WTC11 (cell line): ENCODE data around the gene DCXR. TPM values are rescaled to one million over a fixed set of nuclear protein-coding genes. Genes with fewer than 3 reads are reported as not detected.
A peak's percentile ranks its signal among the peaks of the same experiment; 100 is the strongest.

Source experiments
- AFF4 ChIP-seq: sonication (generic); formaldehyde crosslinking; IDR thresholded peaks from 2 replicates; pipeline ENCODE4 v1.8.1; 2023; ENCODE audit warnings: mild to moderate bottlenecking, missing genetic modification reagents, borderline replicate concordance
- ARID4B ChIP-seq: sonication (generic); formaldehyde crosslinking; IDR thresholded peaks from 2 replicates; pipeline ENCODE4 v1.8.0; 2023; ENCODE audit warnings: missing genetic modification reagents, mild to moderate bottlenecking, borderline replicate concordance
- ATF1 ChIP-seq: sonication (generic); formaldehyde crosslinking; IDR thresholded peaks from 2 replicates; pipeline ENCODE4 v1.8.1; 2023; ENCODE audit warnings: mild to moderate bottlenecking, moderate library complexity, missing genetic modification reagents
- E2F4 ChIP-seq: sonication (generic); formaldehyde crosslinking; IDR thresholded peaks from 2 replicates; pipeline ENCODE4 v1.8.1; 2022; ENCODE audit warnings: low read depth, mild to moderate bottlenecking, moderate library complexity, missing genetic modification reagents, borderline replicate concordance
- EMX1 ChIP-seq: fragments of 250-450 bp; sonication (Bioruptor Pico); IDR thresholded peaks from 2 replicates; pipeline ENCODE4 v1.8.0; 2021; ENCODE audit warnings: mild to moderate bottlenecking
- ERG ChIP-seq: fragments of 250-450 bp; sonication (Bioruptor Pico); IDR thresholded peaks from 2 replicates; pipeline ENCODE4 v1.8.0; 2021; ENCODE audit warnings: mild to moderate bottlenecking
- GABPB1 ChIP-seq: sonication (generic); formaldehyde crosslinking; IDR thresholded peaks from 2 replicates; pipeline ENCODE4 v1.8.1; 2023; ENCODE audit warnings: mild to moderate bottlenecking, missing genetic modification reagents
- GRHL2 ChIP-seq: fragments of 250-450 bp; sonication (Bioruptor Pico); IDR thresholded peaks from 2 replicates; pipeline ENCODE4 v1.8.0; 2022; ENCODE audit warnings: mild to moderate bottlenecking, moderate library complexity; ENCODE audit not compliant: insufficient replicate concordance, severe bottlenecking
- HMGXB4 ChIP-seq: sonication (generic); formaldehyde crosslinking; IDR thresholded peaks from 2 replicates; pipeline ENCODE4 v1.8.1; 2023; ENCODE audit warnings: mild to moderate bottlenecking, moderate library complexity, missing genetic modification reagents
- IRF1 ChIP-seq: sonication (generic); formaldehyde crosslinking; IDR thresholded peaks from 2 replicates; pipeline ENCODE4 v1.8.0; 2023; ENCODE audit warnings: missing genetic modification reagents
- IRF2 ChIP-seq: sonication (generic); formaldehyde crosslinking; IDR thresholded peaks from 2 replicates; pipeline ENCODE4 v1.8.0; 2022; ENCODE audit warnings: low read depth, missing genetic modification reagents, borderline replicate concordance
- KAT7 ChIP-seq: sonication (generic); formaldehyde crosslinking; IDR thresholded peaks from 2 replicates; pipeline ENCODE4 v1.8.1; 2023; ENCODE audit warnings: missing genetic modification reagents, mild to moderate bottlenecking, borderline replicate concordance
- MLX ChIP-seq: sonication (generic); formaldehyde crosslinking; IDR thresholded peaks from 2 replicates; pipeline ENCODE4 v1.8.1; 2023; ENCODE audit warnings: mild to moderate bottlenecking, missing genetic modification reagents, moderate library complexity
- NFYB ChIP-seq: sonication (generic); formaldehyde crosslinking; conservative IDR thresholded peaks from 2 replicates; pipeline ENCODE4 v1.8.0; 2022; ENCODE audit warnings: low read depth, missing genetic modification reagents
- NR2C2 ChIP-seq: sonication (generic); formaldehyde crosslinking; IDR thresholded peaks from 2 replicates; pipeline ENCODE4 v1.8.0; 2022; ENCODE audit warnings: mild to moderate bottlenecking, missing genetic modification reagents
- NR3C1 ChIP-seq: sonication (generic); formaldehyde crosslinking; conservative IDR thresholded peaks from 2 replicates; pipeline ENCODE4 v1.8.1; 2023; ENCODE audit warnings: low read depth, mild to moderate bottlenecking, missing genetic modification reagents
- SP1 ChIP-seq: sonication (generic); formaldehyde crosslinking; conservative IDR thresholded peaks from 2 replicates; pipeline ENCODE4 v1.8.1; 2022; ENCODE audit warnings: missing genetic modification reagents
- TCF7 ChIP-seq: sonication (generic); formaldehyde crosslinking; IDR thresholded peaks from 2 replicates; pipeline ENCODE4 v1.8.0; 2022; ENCODE audit warnings: mild to moderate bottlenecking, low read depth, missing genetic modification reagents, moderate library complexity
- USF1 ChIP-seq: sonication (generic); formaldehyde crosslinking; IDR thresholded peaks from 2 replicates; pipeline ENCODE4 v1.8.0; 2022; ENCODE audit warnings: mild to moderate bottlenecking, missing genetic modification reagents
- ZNF121 ChIP-seq: sonication (generic); formaldehyde crosslinking; IDR thresholded peaks from 2 replicates; pipeline ENCODE4 v1.8.0; 2023; ENCODE audit warnings: missing genetic modification reagents
- ZNF317 ChIP-seq: sonication (generic); formaldehyde crosslinking; IDR thresholded peaks from 2 replicates; pipeline ENCODE4 v1.8.1; 2023; ENCODE audit warnings: low read depth, mild to moderate bottlenecking, moderate library complexity, missing genetic modification reagents, borderline replicate concordance
- ZNF416 ChIP-seq: fragments of 250-450 bp; sonication (Bioruptor Pico); IDR thresholded peaks from 2 replicates; pipeline ENCODE4 v1.9.0; 2021; ENCODE audit warnings: mild to moderate bottlenecking, inconsistent platforms
- total RNA-seq: library from RNA; stranded (reverse); gene quantifications from 3 replicates; pipeline ENCODE4 v1.2.3, GENCODE V29; 2021

DCXR gene
- total RNA-seq, 1 experiment from 2014 or later: 130 TPM

GRCh38 chr17:82030470-82031302, 6.8 kb downstream of the DCXR start (continued):
- TF ChIP-seq ZNF121 (CRISPR knock-in tag) (no peak), MLX (no peak), ATF1 (CRISPR knock-in tag) (no peak), GABPB1 (no peak), SP1 (CRISPR knock-in tag) (peak; percentile 23; the same call in 1 of the 2 replicates), AFF4 (CRISPR knock-in tag) (no peak), NR2C2 (CRISPR knock-in tag) (no peak), ZNF317 (CRISPR knock-in tag) (no peak), E2F4 (CRISPR knock-in tag) (no peak), KAT7 (CRISPR knock-in tag) (no peak), IRF2 (no peak), EMX1 (CRISPR knock-in tag) (0 out of 2 replicates have a peak, but pooled peaks have one; percentile 23), ZNF416 (CRISPR knock-in tag) (no peak), IRF1 (no peak), GRHL2 (CRISPR knock-in tag) (no peak), ERG (CRISPR knock-in tag) (no peak), NFYB (CRISPR knock-in tag) (no peak), HMGXB4 (CRISPR knock-in tag) (peak; percentile 88), ARID4B (CRISPR knock-in tag) (0 out of 2 replicates have a peak, but pooled peaks have one; percentile 32), USF1 (no peak), TCF7 (no peak), NR3C1 (CRISPR knock-in tag) (no peak)
